ENCODE measurements around the gene HNF4A.
"Not testable (repeated sequence)": the region's sequence is repeated elsewhere in the genome, so short reads cannot be mapped to it uniquely, and the experiment has no call there.

The HNF4A gene

DNA sequence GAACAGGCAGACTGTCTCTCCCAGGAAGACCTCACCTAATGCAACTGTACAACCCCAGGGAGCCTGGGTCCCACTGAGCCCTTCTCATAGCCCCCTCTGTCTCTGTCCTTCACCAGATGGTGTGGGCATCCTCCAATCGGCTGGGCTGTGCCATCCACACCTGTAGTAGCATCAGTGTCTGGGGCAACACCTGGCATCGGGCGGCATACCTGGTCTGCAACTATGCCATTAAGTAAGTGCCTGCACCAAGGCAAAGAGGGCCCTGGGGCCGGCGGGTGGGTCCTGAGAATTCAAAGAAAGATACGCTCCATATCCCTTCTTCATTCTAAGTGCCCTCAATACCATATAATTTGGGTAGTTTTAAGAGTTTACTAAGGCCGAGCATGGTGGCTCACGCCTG is 10.4 kb upstream of the HNF4A start:
- DNase-seq (ENCODE audit: low spot score) = no peak

DNA sequence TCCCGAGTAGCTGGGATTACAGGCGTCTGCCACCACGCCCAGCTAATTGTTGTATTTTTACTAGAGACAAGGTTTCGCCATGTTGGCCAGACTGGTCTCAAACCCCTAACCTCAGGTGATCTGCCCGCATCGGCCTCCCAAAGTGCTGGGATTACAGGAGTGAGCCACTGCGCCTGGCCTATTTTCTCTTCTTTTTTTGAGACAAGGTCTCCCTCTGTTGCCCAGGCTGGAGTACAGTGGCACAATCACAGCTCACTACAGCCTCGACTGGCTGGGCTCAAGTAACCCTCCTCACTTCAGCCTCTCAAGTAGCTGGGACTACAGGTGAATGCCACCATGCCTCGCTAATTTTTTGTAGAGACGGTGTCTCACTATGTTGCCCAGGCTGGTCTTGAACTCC is 9.6 kb upstream of the HNF4A start:
- DNase-seq (ENCODE audit: low spot score) = not testable (repeated sequence)

DNA sequence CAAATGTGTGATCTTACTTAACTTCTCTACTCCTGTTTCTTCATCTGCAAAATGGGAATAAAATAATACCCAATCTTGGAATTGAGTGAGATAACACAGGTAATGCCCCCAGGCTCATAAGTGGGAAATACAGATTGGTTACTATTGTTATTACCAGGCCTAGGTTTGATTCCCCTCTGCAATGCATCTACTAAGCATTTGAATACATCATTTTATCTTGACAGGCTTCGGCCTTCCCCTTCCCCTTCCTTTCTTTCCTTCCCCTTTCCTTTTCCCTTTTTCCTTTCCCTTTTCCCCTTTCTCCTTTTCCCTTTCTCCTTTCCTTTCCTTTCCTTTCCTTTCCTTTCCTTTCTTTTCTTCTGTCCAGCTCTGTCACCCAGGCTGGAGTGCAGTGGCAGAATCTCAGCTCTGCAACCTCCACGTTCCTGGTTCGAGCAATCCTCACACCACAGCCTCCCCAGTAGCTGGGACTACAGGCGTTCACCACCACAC is 7.3 kb upstream of the HNF4A start:
- DNase-seq (ENCODE audit: low spot score) = no peak

DNA sequence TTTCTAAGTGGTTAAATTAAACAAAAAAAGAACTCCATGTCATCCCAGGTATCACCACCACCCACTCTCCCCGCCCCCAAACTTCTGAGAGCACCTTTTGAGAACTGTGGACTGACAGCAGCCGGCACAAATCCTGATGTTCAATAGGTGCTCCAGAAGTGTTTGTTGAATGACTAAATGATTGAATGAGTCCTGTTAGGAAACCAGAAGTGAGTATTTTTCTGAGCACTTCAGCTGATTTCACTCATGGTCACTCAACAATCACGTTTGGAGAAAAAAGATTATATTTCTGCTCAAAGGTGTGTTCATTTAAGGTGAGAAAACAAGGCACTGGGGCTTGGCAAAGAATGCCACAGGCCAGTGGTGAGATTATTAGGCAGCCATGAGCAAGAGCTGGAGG is 6.2 kb upstream of the HNF4A start:
- no peak for DNase-seq (ENCODE audit: low spot score)

DNA sequence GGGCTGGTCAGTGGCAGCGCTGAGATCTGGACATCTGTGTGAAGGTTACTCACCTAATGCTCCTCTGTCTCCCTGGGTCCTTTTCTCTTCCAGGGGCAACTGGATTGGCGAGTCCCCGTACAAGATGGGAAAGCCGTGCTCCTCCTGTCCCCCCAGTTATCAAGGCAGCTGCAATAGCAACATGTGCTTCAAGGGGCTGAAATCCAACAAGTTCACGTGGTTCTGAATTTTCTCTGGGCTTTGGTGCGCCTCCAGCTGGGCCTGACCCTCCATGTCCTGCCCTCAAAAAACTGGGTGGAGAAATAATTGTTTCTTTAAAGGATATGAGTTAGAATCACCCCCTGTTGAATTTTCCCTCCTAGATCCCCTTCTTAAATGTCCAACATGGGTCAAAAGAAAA is 4.9 kb upstream of the HNF4A start:
- DNase-seq (ENCODE audit: low spot score) = no peak

DNA sequence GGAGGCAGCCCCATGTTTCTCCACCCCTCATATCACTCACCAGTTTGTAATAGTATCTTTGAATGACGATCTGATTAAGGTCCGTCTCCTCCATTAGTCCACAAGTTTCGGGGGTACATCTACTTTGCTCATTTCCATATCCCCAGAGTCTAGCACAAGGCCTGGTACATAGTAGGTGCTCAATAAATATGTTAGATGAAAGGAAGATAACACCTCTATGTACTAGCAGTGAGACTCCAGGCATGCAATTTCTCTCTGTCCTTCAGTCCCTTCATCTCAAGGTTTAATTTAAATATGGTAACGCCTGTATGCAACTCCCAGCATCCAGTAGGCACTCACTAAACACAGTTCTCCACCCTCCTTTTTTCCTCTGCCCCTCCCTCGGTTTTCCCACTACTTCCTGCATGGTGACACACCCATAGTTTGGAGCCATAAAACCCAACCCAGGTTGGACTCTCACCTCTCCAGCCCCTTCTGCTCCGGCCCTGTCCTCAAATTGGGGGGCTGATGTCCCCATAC is 461 bp upstream of the HNF4A start:
- DNase-seq (ENCODE audit: low spot score) = no peak

DNA sequence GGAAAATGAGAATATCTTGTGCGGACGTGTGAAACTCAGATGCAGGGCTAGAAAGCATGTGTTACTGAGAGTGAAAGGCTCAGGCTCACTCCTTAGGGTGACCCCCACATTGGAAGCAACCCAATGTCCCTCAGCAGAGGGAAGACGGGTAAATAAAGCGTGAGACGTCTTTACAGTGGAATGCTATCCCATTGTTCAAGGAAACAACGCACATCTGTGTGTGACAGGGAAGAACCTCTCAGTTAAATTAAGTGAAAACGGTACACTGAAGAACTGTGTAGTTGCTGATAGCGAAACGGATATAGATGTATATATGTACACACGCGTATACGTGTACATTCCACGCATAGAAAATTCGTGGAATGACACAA is 839 bp downstream of the HNF4A start:
- DNase-seq (ENCODE audit: low spot score) = no peak

DNA sequence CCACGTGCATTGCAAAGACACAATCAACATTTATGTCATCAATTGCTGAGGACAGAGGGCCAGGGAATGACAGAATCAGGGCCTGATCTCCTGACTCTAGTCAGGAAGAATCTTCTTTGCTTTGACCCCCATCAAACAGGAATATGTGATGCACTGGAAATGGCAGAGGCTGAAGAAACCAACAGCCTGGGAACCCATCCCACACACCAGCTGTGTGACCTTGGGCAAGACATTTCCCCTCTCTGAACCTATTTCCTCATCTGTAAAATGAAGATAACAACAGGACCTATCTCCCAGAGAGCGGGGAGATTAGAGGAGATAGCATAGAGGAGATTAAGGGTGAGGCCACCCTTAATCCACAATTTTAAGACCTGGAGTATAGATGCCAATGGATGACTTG is 1.5 kb downstream of the HNF4A start:
- DNase-seq (ENCODE audit: low spot score) = no peak

DNA sequence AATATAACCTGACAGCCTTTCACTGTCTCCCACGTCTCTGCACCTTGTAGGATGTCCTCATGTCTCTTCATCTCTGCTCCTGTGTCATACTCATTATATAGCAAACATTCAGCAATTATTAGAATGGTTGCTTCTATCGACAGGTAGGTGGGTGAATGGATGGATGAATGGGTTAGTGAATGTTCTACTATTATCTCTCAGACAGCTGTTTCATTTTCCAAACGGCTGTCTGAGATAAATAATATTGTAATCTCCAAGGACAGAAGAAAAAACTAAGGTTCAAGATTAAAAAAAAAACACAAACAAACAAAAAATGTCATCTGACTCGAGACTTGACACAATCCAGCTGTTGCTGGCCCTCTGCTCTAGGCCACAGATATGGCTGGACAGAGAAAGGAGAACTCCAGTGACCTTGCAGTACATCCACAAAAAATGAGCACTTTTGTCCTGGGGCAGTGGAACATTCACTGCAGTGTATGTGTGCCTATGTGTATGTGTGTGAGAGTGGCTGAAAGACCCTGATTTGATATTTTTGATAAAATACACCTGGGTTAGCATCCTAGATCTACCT is 2.1 kb downstream of the HNF4A start:
- DNase-seq (ENCODE audit: low spot score) = no peak

DNA sequence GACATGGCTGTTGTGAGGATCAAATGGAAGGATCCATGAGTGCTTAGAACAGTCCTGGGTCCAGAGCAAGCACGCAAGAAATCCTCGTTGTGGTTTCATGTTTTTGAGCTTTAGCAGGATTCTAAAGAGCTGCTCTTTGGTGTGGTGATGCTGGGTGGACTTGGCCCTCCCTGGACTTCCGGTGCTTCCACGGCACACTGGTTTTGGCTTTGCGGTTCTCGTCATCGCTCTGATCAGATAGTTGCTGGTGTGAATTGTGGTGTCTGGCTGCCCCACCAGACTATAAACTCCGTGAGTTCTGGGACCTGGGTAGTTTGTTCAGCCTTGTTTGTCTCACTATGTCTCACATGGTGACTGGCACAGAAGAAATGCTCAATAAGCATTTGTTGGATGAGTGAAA is 3.3 kb downstream of the HNF4A start:
- DNase-seq (ENCODE audit: low spot score) = no peak

DNA sequence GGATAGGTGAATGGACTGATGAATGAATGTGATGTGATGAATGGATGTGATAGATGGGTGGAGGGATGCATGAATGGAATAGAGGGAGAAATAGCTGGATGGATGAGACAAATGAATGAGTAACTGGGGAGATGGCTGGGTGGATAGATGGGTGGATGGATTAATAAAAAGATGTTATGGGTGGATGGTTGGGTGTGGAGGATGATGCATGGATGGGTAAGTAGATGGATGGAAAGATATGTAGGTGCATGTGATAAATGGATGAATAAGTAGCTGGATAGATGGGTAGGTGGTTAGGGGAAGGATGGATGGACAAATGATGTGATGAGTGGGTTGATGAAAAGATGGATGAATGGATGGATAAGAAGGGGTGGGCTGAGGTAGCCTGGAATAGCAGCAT is 4.7 kb downstream of the HNF4A start:
- DNase-seq (ENCODE audit: low spot score) = no peak

DNA sequence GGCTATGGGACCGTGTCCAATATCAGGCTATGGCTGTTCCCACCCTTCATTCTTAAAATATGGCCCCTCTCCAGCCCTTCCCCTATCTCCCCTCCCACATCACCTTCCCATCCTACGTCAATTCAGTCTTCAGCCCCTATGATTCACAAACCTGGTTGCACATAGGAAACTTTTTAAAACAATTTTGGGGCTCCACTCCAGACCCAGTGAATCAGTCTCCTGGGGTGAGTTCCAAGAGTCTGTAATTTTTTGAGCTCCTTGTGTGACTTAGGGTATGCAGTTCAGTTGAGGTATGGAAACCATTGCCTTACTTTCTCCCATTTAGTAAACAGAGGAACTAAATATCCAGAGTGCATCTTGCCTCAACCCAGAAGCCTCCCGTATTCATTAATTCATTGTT is 5.5 kb downstream of the HNF4A start:
- no peak for DNase-seq (ENCODE audit: low spot score)

DNA sequence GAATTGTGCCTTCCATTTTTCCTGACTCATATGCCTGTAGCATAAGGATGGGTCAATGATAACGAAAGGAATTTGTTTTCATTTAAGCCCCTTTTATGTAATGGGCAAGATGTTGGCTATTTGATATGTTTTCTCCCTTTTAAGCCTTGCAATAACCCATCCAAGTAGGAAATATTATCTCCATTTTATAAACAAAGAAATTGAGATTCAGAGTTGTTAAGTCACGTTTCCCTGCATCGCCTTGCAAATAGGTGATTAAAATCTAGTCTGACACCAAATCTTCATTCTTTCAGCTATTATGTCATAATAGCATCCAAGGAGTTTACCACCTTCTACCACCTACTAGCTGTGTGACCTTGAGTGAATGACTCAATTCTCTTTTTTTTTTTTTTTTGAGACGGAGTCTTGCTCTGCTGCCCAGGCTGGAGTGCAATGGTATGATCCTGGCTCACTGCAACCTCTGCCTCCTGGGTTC is 7.0 kb downstream of the HNF4A start:
- no peak for DNase-seq (ENCODE audit: low spot score)

DNA sequence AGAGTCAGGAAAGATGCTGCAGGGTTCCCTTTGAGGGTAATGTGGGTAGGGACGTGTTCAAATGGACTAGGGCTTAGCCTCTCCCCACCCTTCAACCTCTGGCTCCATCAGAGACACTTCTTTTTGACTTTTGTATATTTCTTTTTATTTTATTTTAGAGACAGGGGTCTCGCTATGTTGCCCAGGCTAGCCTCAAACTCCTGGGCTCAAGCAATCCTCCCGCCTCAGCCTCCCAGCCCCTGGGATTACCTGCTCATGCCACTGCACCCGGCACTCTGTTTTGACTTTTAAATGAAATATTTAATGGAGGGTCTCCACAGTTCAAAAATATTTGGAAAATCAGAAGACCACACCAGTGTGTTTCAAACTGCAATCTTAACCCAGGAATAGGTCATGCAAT is 8.6 kb downstream of the HNF4A start:
- DNase-seq (ENCODE audit: low spot score) = no peak

DNA sequence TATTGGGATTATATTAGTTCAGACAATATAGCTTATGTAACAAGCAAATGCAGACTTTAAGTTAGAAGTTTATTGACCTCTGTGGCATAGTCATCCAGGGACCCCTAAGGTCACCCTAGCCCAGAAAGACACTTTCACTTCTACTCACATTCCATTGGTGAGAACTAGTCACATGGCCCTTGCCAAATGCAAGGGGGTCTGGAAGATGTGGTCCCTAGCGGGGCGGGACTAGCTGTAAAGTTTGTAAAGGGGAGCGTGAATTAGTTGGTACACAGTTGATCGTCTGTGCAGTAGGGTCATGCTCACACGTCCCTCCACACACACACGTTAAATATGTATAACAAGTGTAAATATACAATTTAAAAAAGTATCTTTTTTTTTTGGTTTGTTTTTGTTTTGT is 9.3 kb downstream of the HNF4A start:
- no peak for DNase-seq (ENCODE audit: low spot score)

DNA sequence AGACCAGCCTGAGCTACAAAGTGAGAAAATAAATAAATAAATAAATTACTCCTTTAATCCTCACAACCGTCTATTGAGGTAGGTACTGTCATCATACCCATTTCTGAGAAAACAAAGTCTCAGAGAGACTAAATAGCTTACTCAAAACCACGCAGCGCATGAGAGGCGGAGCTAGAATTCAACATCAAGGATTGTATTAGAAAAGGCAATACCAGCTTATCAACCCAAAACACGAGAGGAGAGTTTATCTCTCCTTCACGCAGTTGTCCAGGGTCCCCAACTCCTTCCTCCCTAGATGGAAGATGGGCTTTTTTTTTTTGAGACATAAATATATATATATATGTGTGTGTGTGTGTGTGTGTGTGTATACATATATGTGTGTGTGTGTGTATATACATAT is 12.2 kb downstream of the HNF4A start:
- peak; percentile 9 for DNase-seq (ENCODE audit: low spot score)

DNA sequence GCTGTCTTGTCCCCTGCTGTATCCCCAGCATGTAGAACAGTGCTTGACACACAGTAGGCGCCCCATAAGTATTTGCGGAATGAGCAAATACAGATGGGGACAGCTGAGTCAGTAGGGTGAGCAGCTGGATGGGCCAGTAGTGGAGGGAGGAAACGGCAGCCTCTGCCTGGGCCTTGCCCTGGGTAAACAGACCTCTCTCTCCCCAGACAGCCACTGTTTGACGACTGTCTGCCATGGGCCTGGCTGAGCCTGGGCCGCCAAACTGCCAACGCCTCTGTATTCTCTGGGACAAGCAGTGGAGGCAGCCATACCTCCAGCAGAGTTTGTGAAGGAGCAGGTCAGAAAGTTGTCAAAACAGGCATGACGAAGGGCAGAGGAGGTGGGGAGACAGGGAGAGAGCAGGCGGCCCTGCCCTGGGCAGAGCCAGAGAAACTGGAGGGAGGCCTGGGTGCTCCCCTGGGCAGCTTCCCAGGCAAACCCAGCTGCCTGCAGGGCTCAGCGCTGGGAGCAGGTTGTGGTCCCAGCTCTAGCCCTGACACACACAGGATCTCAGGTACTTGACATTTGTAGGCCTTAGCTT is 15.2 kb downstream of the HNF4A start:
- DNase-seq (ENCODE audit: low spot score) = no peak

DNA sequence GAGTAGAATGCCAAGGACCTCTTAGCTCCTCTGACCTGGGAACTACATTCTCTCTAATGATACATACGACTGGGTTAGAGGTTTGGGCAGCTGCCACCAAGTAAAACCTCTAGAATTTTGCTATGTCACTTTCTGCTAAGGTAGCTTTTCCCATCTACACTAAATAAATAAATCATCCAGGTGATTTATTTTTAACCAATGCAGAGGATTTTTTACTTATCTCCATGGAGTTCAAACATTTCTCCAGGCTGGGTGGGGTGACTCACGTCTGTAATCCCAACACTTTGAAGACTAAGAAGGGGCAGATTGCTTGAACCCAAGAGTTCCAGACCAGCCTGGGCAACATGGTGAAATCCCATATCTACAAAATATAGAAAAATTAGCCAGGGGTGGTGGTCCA is 27.1 kb downstream of the HNF4A start:
- DNase-seq (ENCODE audit: low spot score) = no peak

DNA sequence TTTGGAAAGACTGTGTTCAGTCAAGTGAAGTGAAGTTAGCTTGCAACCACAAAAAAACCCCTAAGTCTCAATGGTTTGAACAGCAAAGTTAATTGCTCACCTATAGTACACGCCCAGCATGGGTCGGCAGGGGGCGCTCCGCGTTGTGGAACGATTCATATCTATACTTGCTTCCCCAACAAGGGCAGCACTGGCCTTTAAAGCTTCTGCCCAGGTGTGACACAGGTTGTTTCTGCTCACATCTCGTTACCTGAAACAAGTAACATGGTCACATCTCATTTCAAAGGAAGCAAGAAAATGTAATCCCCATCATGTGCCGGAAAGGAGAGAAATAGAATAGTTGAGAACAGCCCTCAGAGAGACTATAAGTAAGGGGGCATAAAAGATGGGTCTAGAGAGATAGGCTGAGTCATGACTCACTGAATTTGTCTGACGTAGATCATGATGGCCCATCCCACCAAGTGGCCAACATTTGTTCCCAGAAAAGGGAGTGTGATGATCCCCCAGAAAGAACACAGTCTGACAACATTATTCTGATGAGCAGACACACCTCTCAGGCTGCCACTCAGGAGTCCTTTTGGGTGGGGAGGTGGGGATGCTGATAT is 29.0 kb downstream of the HNF4A start:
- DNase-seq (ENCODE audit: low spot score) = peak; percentile 89

DNA sequence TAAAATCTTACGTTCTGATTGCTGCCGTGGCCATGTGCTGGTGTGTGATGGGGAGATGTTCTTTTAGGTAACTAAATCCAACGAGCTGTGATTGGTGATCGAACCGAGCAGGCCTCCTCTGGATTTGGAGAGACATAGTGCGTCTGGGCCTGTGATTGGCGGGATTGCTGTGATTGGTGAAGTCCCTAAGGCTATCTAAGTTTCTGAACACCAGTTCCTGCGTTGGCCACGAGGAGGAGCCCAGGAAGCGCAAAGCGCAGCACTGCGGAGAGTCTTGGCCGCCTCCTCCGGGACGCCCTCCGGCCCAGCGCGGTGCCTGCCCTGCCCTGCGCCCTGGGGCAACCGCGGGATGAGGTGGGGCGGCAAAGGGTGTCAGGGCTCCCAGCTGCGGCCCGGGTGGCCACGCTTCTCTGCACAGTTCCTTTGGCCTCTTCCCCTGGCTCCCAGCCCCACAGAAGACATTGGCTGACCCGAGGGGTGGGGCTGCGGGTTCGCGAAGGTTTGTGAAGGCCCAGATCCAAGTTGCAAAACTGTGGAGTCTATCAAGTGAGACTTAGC is 33.0 kb downstream of the HNF4A start:
- peak; percentile 88 for DNase-seq (ENCODE audit: low spot score)

DNA sequence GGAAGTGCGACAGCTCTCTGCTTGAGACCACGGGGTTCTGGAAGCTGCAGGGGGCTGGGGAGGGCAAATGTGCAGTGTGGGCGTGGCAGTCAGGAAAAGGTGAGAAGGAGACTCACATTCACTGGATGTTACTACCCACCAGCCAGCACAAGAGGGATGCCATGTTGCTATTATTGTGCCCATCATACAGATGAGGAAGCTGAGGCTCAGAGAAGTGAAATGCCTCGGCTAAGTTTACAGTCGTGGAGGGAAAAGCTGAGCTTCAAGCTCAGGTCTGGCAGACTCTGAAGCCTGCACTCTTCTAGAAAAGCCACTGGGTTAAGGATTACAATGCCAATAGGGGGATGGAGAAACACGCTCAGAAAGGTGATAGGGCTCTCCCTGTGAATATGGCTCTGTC is 34.4 kb downstream of the HNF4A start:
- DNase-seq (ENCODE audit: low spot score) = no peak

DNA sequence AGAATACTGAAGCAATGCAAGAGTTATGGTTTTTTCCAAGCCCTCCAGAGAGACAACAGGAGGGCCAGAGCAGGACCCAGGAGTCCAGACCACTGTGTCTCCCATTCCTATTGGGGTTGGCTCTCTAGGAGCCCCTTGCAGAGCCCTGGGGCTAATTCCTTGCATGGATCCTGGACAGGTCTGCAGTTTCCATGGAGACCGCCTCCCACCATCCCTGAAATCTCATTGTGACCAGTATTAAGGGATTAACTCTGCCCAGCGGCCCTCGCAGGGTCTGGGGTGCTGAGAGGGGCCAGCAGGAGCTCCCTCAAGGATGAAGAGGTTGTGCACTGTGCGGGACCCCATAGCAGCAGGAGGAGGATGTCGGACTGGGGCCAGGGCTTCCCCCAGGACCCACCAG is 34.8 kb downstream of the HNF4A start:
- DNase-seq (ENCODE audit: low spot score) = no peak

DNA sequence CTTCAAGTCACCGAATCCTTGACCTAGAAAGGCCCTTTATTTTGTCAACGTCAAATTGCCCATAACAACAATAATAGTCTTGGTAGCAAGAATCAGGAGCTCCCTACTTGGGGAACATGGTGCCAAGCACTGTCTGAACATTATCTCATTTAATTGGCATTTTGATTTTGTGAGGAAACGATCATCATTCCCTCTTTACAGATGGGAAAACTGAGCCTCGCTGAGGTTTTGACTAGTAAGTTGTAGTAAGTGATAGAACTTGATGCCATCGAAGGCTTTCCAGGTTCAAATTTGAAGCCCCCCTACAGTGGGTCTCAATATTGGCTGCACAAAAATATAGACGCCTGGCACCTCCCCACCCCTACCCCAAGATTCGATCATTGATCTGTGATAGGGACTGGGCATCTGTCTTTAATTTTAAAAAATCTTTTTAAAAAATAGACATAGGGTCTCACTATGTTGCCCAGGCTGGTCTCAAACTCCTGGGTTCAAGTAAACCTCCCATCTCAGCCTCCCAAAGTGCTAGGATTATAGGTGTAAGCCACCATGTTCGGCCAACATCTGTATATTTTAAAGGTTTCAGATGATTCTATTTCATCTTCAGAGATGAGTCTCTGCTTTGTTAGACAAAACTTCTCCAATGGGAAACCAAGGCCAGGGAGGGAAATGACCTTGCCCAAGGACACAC is 36.7 kb downstream of the HNF4A start:
- no peak for DNase-seq (ENCODE audit: low spot score)
